ENCODE results near the gene CACNB1.

CACNB1 gene

GRCh38 chr17:39194985-39195524 lies 2.4 kb downstream of the CACNB1 start:
- DNase-seq (ENCODE audit: low read depth), result no peak
- H3K4me3 ChIP-seq (ENCODE audit: low read depth, low read length), result no peak overlapping the region
- TF ChIP-seq CTCF (IDR thresholded peaks at IDR 0.05; ENCODE audit: control insufficient read depth, extremely low read depth, insufficient read depth), result no peak

GRCh38 chr17:39194089-39194984 lies 3.1 kb downstream of the CACNB1 start:
- H3K4me3 ChIP-seq (ENCODE audit: low read depth, low read length), result no peak overlapping the region
- no peak for TF ChIP-seq CTCF (IDR thresholded peaks at IDR 0.05; ENCODE audit: control insufficient read depth, extremely low read depth, insufficient read depth)
- DNase-seq (ENCODE audit: low read depth), result no peak

- no peak for TF ChIP-seq CTCF (IDR thresholded peaks at IDR 0.05; ENCODE audit: control insufficient read depth, extremely low read depth, insufficient read depth)
- no peak for DNase-seq (ENCODE audit: low read depth)
Observed at GRCh38 chr17:39193346-39193745, 4.1 kb downstream of the CACNB1 start.

DNA sequence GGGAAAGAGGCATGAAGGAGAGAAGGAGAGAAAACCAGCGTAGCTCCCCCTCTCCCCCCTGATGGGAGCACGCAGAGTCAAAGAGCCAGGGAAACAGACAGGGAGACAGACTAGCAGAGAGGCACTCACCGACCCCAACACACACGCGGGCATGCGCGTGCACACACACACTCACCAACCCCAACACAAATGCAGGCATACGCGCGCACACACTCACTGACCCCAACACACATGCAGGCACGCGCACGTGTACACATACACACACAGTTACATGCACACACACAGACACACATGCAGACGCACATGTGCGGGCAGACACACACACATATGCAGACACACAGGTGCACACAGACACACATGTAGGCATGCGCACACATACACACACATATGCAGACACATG lies 4.6 kb downstream of the CACNB1 start:
- H3K4me3 ChIP-seq (ENCODE audit: low read depth, low read length), result no peak overlapping the region
- no peak for DNase-seq (ENCODE audit: low read depth)
- no peak for TF ChIP-seq CTCF (IDR thresholded peaks at IDR 0.05; ENCODE audit: control insufficient read depth, extremely low read depth, insufficient read depth)

More at GRCh38 chr17:39193346-39193745, 4.1 kb downstream of the CACNB1 start:
- H3K4me3 ChIP-seq (ENCODE audit: low read depth, low read length), result no peak overlapping the region

DNA sequence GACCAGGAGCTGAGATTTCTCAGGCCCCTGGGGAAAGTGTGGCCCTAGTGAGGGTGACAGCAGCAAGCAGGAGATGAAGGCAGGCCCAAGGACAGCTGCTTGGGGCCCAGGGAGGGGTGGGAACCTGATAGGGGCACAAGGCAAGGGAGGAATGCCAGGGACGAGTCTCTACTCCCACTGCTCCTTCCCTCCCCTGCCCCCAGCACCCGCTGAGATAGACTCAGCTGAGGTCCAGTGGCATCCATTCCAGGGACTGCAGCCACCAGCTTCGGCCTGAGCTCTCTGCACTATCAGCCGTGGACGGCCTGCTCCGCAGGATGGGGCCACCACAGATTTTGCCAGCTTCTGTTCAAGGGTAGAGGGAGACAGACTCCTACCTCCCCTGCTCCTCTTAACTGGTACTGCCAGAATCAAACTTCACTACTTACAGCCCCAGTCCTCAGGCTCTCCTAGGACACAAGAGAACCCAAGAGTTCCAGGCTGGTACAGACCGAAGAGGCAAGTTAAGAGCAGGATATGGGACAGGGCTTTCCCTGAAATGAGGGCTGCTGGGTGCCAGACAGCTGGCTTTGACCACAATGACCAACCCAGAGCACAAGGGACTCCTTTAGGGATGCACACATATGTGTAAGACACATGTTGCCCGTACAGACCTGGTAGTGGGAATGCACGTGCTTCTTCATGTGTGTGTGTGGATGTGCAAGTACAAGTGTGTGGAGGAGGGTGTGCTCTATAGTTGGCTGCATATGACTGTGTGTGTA lies 5.5 kb downstream of the CACNB1 start:
- TF ChIP-seq CTCF (IDR thresholded peaks at IDR 0.05; ENCODE audit: control insufficient read depth, extremely low read depth, insufficient read depth), result no peak
- no peak overlapping the region for H3K4me3 ChIP-seq (ENCODE audit: low read depth, low read length)
- no peak for DNase-seq (ENCODE audit: low read depth)

DNA sequence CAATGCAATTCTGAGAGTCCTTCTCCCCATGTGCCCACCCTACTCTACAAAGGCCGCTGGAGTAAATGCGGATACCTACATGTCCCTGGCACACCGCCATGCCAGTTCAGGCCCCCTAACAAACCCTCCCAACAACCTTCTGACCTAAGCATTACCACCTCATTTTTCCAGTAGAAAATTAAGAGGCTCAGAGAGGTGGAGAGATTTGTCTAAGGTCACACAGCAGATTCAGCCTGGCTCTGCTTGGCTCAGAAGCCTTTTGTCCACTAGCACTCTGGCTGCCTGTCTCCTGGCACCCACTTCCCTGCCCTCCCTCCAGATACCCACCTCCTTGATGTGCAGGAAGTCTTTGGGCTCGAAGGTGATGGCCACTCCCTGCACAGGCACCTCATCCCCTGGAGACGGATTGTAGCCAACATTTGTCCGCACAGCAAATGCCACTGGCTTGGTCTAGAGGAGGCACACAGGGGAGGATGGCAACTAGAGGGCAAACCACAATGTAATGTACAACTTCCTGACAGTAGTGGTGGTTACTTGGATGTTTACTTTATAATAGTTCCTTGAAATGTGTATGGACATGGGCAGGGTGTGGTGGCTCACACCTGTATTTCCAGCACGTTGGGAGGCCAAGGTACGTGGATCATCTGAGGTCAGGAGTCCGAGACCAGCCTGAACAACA lies 10.2 kb downstream of the CACNB1 start:
- DNase-seq (ENCODE audit: low read depth), result no peak
- TF ChIP-seq CTCF (IDR thresholded peaks at IDR 0.05; ENCODE audit: control insufficient read depth, extremely low read depth, insufficient read depth), result no peak
- no peak overlapping the region for H3K4me3 ChIP-seq (ENCODE audit: low read depth, low read length)
